OCI-M2 (cell line): ENCODE measurements around the gene RIPK4.
"Not testable (repeated sequence)": the region's sequence is repeated elsewhere in the genome, so short reads cannot be mapped to it uniquely, and the experiment has no call there.

Experiments
- DNase-seq: peaks from one replicate; lab custom pipeline; 2025; ENCODE audit not compliant: unreplicated experiment; lab: John Stamatoyannopoulos, UW

Gene RIPK4

GRCh38 chr21:41717573-41718330, 49.1 kb downstream of the RIPK4 start:
- DNase-seq, result no peak

- DNase-seq, result no peak
Observed at GRCh38 chr21:41716751-41717150, 50.1 kb downstream of the RIPK4 start.

- no peak for DNase-seq
Observed at GRCh38 chr21:41715649-41716281, 51.1 kb downstream of the RIPK4 start.

- not testable (repeated sequence) for DNase-seq
Observed at GRCh38 chr21:41714299-41714865, 52.5 kb downstream of the RIPK4 start.

- DNase-seq, result no peak
Observed at GRCh38 chr21:41713495-41714281, 53.2 kb downstream of the RIPK4 start.

GRCh38 chr21:41712730-41713129, 54.1 kb downstream of the RIPK4 start:
- no peak for DNase-seq

- DNase-seq, result no peak
Observed at GRCh38 chr21:41712201-41712600, 54.7 kb downstream of the RIPK4 start.

- no peak for DNase-seq
Observed at GRCh38 chr21:41711416-41712007, 55.3 kb downstream of the RIPK4 start.

GRCh38 chr21:41710823-41711160, 56.1 kb downstream of the RIPK4 start:
- DNase-seq, result no peak

GRCh38 chr21:41709965-41710822, 56.7 kb downstream of the RIPK4 start:
- DNase-seq, result no peak

- DNase-seq, result no peak
Observed at GRCh38 chr21:41709166-41709565, 57.7 kb downstream of the RIPK4 start.

- no peak for DNase-seq
Observed at GRCh38 chr21:41707960-41708330, 58.9 kb downstream of the RIPK4 start.

- no peak for DNase-seq
Observed at GRCh38 chr21:41707231-41707959, 59.5 kb downstream of the RIPK4 start.

GRCh38 chr21:41706678-41707077, 60.2 kb downstream of the RIPK4 start:
- DNase-seq, result no peak

- DNase-seq, result no peak
Observed at GRCh38 chr21:41706263-41706639, 60.6 kb downstream of the RIPK4 start.

GRCh38 chr21:41705546-41706262, 61.1 kb downstream of the RIPK4 start:
- DNase-seq, result no peak

- no peak for DNase-seq
Observed at GRCh38 chr21:41703857-41704501, 62.9 kb downstream of the RIPK4 start.

GRCh38 chr21:41701749-41702148, 65.1 kb downstream of the RIPK4 start:
- DNase-seq, result no peak

- no peak for DNase-seq
Observed at GRCh38 chr21:41699311-41699710, 67.5 kb downstream of the RIPK4 start.
